IMR-90 (cell line): Measurements from ENCODE around the gene ITIH5. TPM values are rescaled to one million over a fixed set of nuclear protein-coding genes. Genes with fewer than 3 reads are reported as not detected.

Experiments
- ATAC-seq: fragments of 200-7000 bp; cut with Tn5 transposase; 2 replicates; pipeline ENCODE4 v1.9.1; 2020; ENCODE audit warnings: low read depth, mild to moderate bottlenecking, moderate library complexity
- BruUV-seq: library from RNA; stranded (reverse); fragments of 400-500 nt; replicated peaks from 2 replicates; lab custom pipeline; 2021; lab: Mats Ljungman, UMichigan
- CTCF ChIA-PET: fragments of 300-600 bp; formaldehyde crosslinking; extraction: SDS; loops from one replicate; lab custom pipeline; 2021; ENCODE audit warnings: antibody characterized with exemption; lab: Yijun Ruan, JAX
- POLR2A ChIA-PET: fragments of 300-600 bp; sonication (Branson Sonifier 250); formaldehyde crosslinking; loops from one replicate; lab custom pipeline; 2022; ENCODE audit warnings: antibody characterized with exemption; ENCODE audit not compliant: unreplicated experiment; lab: Charles Lee
- DNase-seq: peaks from one replicate; pipeline ENCODE4 v3.0.0; 2013
- H2AFZ ChIP-seq: replicated peaks from 2 replicates; pipeline ENCODE3; 2013; ENCODE audit warnings: low read length, mild to moderate bottlenecking; ENCODE audit not compliant: poor library complexity
- H2AK5ac ChIP-seq: 2 replicates; pipeline ENCODE4 v1.6.1; 2013; ENCODE audit warnings: low read depth, low read length, inconsistent platforms
- H2AK9ac ChIP-seq: replicated peaks from 2 replicates; pipeline ENCODE3; 2013; ENCODE audit warnings: mild to moderate bottlenecking, low read depth, low read length, moderate library complexity; ENCODE audit not compliant: poor library complexity
- H2BK120ac ChIP-seq: 2 replicates; pipeline ENCODE4 v1.6.1; 2013; ENCODE audit warnings: low read depth, low read length, inconsistent platforms
- H2BK15ac ChIP-seq: 3 replicates; pipeline ENCODE4 v1.6.1; 2013; ENCODE audit warnings: low read depth, low read length, inconsistent platforms
- H2BK20ac ChIP-seq: 2 replicates; pipeline ENCODE4 v1.6.1; 2013; ENCODE audit warnings: low read depth, mild to moderate bottlenecking, inconsistent platforms, low read length, moderate library complexity
- H2BK5ac ChIP-seq: 2 replicates; pipeline ENCODE4 v1.6.1; 2013; ENCODE audit warnings: mild to moderate bottlenecking, low read depth, low read length, inconsistent platforms; ENCODE audit not compliant: poor library complexity, severe bottlenecking
- H3K14ac ChIP-seq: replicated peaks from 2 replicates; pipeline ENCODE4 v1.6.1; 2013; ENCODE audit warnings: low read depth, low read length, inconsistent platforms
- H3K18ac ChIP-seq: 2 replicates; pipeline ENCODE4 v1.6.1; 2013; ENCODE audit warnings: low read depth, low read length, control low read depth
- H3K23ac ChIP-seq: 2 replicates; pipeline ENCODE4 v1.6.1; 2013; ENCODE audit warnings: low read depth, low read length, inconsistent platforms
- H3K27ac ChIP-seq: 2 replicates; pipeline ENCODE4 v1.5.1; 2013; ENCODE audit warnings: mild to moderate bottlenecking, control low read depth, low read length; ENCODE audit not compliant: insufficient read depth
- H3K27me3 ChIP-seq: 2 replicates; pipeline ENCODE4 v1.6.1; 2013; ENCODE audit warnings: low read length; ENCODE audit not compliant: control insufficient read depth, insufficient read depth
- H3K36me3 ChIP-seq: 2 replicates; pipeline ENCODE4 v1.6.1; 2013; ENCODE audit warnings: low read length, mixed read lengths; ENCODE audit not compliant: control insufficient read depth, insufficient read depth
- H3K4ac ChIP-seq: 2 replicates; pipeline ENCODE4 v1.6.1; 2013; ENCODE audit warnings: low read depth, low read length, inconsistent platforms
- H3K4me1 ChIP-seq: 2 replicates; pipeline ENCODE4 v1.6.1; 2013; ENCODE audit warnings: low read length, mixed read lengths; ENCODE audit not compliant: control insufficient read depth, insufficient read depth
- H3K4me2 ChIP-seq: 2 replicates; pipeline ENCODE4 v1.6.1; 2013; ENCODE audit warnings: low read depth, mild to moderate bottlenecking, control low read depth, low read length, moderate library complexity
- H3K4me3 ChIP-seq: 2 replicates; pipeline ENCODE4 v1.5.1; 2013; ENCODE audit warnings: low read depth, mild to moderate bottlenecking, control low read depth, low read length, moderate library complexity; ENCODE audit not compliant: insufficient read depth
- H3K56ac ChIP-seq: 2 replicates; pipeline ENCODE4 v1.6.1; 2013; ENCODE audit warnings: low read length, inconsistent platforms; ENCODE audit not compliant: insufficient read depth; ENCODE audit errors: extremely low read depth
- H3K79me1 ChIP-seq, 2 experiments: 2 replicates each; pipeline ENCODE4 v1.6.1; 2013; ENCODE audit warnings: low read length in 2 of 2, inconsistent platforms in 1 of 2, low read depth in 1 of 2
- H3K9ac ChIP-seq: 2 replicates; pipeline ENCODE4 v1.6.1; 2013; ENCODE audit warnings: low read depth, low read length, control low read depth
- H3K9me1 ChIP-seq: 2 replicates; pipeline ENCODE4 v1.6.1; 2013; ENCODE audit warnings: low read length, inconsistent platforms; ENCODE audit not compliant: insufficient read depth
- H3K9me3 ChIP-seq: 2 replicates; pipeline ENCODE4 v1.6.1; 2013; ENCODE audit warnings: low read length; ENCODE audit not compliant: control insufficient read depth, insufficient read depth
- H4K20me1 ChIP-seq: 2 replicates; pipeline ENCODE4 v1.6.1; 2013; ENCODE audit warnings: low read length, inconsistent platforms; ENCODE audit not compliant: insufficient read depth
- H4K5ac ChIP-seq: 2 replicates; pipeline ENCODE4 v1.6.1; 2013; ENCODE audit warnings: mild to moderate bottlenecking, low read depth, low read length, control low read depth
- H4K8ac ChIP-seq, 2 experiments: 2 replicates each; pipeline ENCODE4 v1.6.1; 2013; ENCODE audit warnings: low read depth in 2 of 2, low read length in 2 of 2, control low read depth in 1 of 2, inconsistent platforms in 1 of 2
- H4K91ac ChIP-seq: 2 replicates; pipeline ENCODE4 v1.6.1; 2013; ENCODE audit warnings: low read depth, low read length, inconsistent platforms; ENCODE audit not compliant: insufficient read depth
- CHD1 ChIP-seq: IDR thresholded peaks from 2 replicates; pipeline ENCODE4 v1.6.1; 2012; ENCODE audit warnings: low read depth, low read length, improper control_type of control experiment
- CTCF ChIP-seq: conservative IDR thresholded peaks from 2 replicates; pipeline ENCODE4 v1.5.1; 2012; ENCODE audit warnings: mild to moderate bottlenecking, low read depth, low read length, improper control_type of control experiment
- ELK1 ChIP-seq: fragments of 150-350 bp; IDR thresholded peaks from 2 replicates; pipeline ENCODE4 v1.6.1; 2016; ENCODE audit warnings: low read depth, mild to moderate bottlenecking, low read length, moderate library complexity, borderline replicate concordance
- MAZ ChIP-seq: IDR thresholded peaks from 2 replicates; pipeline ENCODE4 v1.6.1; 2012; ENCODE audit warnings: low read depth, mild to moderate bottlenecking, low read length, improper control_type of control experiment, moderate library complexity, borderline replicate concordance
- MXI1 ChIP-seq: IDR thresholded peaks from 2 replicates; pipeline ENCODE4 v1.6.1; 2012; ENCODE audit warnings: low read depth, mild to moderate bottlenecking, low read length, moderate library complexity, borderline replicate concordance
- NFE2L2 ChIP-seq: fragments of 150-350 bp; IDR thresholded peaks from 2 replicates; pipeline ENCODE4 v1.6.1; 2016; ENCODE audit warnings: low read depth, mild to moderate bottlenecking, low read length
- POLR2A ChIP-seq: IDR thresholded peaks from 2 replicates; pipeline ENCODE4 v1.6.1; 2012; ENCODE audit warnings: mild to moderate bottlenecking, low read depth, low read length
- RAD21 ChIP-seq: IDR thresholded peaks from 2 replicates; pipeline ENCODE4 v1.6.1; 2012; ENCODE audit warnings: low read length, improper control_type of control experiment
- RCOR1 ChIP-seq: IDR thresholded peaks from 2 replicates; pipeline ENCODE4 v1.6.1; 2012; ENCODE audit warnings: mild to moderate bottlenecking, low read length, improper control_type of control experiment; ENCODE audit not compliant: insufficient replicate concordance
- RFX5 ChIP-seq: IDR thresholded peaks from 2 replicates; pipeline ENCODE4 v1.8.0; 2012; ENCODE audit warnings: low read depth, mild to moderate bottlenecking, low read length, moderate library complexity
- USF2 ChIP-seq: fragments of 150-350 bp; IDR thresholded peaks from 2 replicates; pipeline ENCODE4 v1.6.1; 2017; ENCODE audit warnings: mild to moderate bottlenecking, antibody characterized with exemption, low read length, low read depth
- WGBS, 2 experiments: methylation state at CpG; one replicate each; pipeline versions ENCODE4 v1.1.5 to v1.1.7; 2013; ENCODE audit warnings: missing lambda C conversion rate in 2 of 2; ENCODE audit not compliant: insufficient read length in 1 of 2; ENCODE audit errors: extremely low coverage in 2 of 2; 5-methylcytosine and 5-hydroxymethylcytosine counted together
- dilution Hi-C: fragments of 300-500 bp; cut with HindIII; formaldehyde crosslinking; loops from one replicate; pipeline ENCODE4 v1.14.3; 2018; ENCODE audit warnings: low sequenced_read_pairs; ENCODE audit not compliant: unreplicated experiment
- in situ Hi-C: fragments of 300-500 bp; cut with MboI; formaldehyde crosslinking; loops from 3 replicates; pipeline ENCODE4 v1.14.3; 2019; ENCODE audit warnings: low sequenced_read_pairs, inconsistent platforms, mixed read lengths
- intact Hi-C: fragments of 100-400 bp; cut with micrococcal nuclease; formaldehyde crosslinking; loops from 2 replicates; pipeline ENCODE4 v1.10.0; 2022
- polyA plus RNA-seq, 3 experiments: library from polyadenylated mRNA; depleted of rRNA; stranded (reverse); fragments of >200 nt; gene quantifications; 2 replicates each; pipeline ENCODE4 v1.2.3, GENCODE V29; 2012; ENCODE audit warnings: low replicate concordance in 1 of 3
- total RNA-seq: library from RNA; depleted of rRNA; stranded (reverse); fragments of >200 nt; gene quantifications from 2 replicates; pipeline ENCODE4 v1.2.3, GENCODE V29; 2012

ITIH5 gene
- total and polyA plus RNA-seq, 2 of the 4 experiments (the other 2 are of a cell fraction): under 0.01 to 0.07 TPM

GRCh38 chr10:7533657-7534479 lies 132.9 kb downstream of the ITIH5 start:
- Histone ChIP-seq H3K27ac (no peak overlapping the region), H3K27me3 (no peaks in the 10 kb centered on the region; the same call in 1 of the 2 replicates), H3K23ac (no peak overlapping the region), H4K20me1 (no peaks in the 10 kb centered on the region), H3K36me3 (no peaks in the 10 kb centered on the region), H2BK15ac (no peak overlapping the region), H2AK5ac (no peak overlapping the region), H4K5ac (no peak overlapping the region), H3K9ac (no peak overlapping the region), H4K91ac (no peak overlapping the region), H2AK9ac (no peak overlapping the region), H3K14ac (no peak overlapping the region), H4K8ac (no peak overlapping the region), H3K4ac (no peak overlapping the region), H2BK5ac (no peak overlapping the region), H3K4me3 (no peak overlapping the region), H3K56ac (no peak overlapping the region), H3K9me3 (0 out of 2 replicates have a peak, but pooled peaks cover 1% of the 10 kb centered on the region), H3K79me1 (no peaks in the 10 kb centered on the region), H3K4me2 (no peak overlapping the region), H2BK20ac (no peak overlapping the region), H3K4me1 (no peaks in the 10 kb centered on the region), H2BK120ac (no peak overlapping the region), H3K18ac (no peak overlapping the region), H2AFZ (no peak overlapping the region), H3K9me1 (no peaks in the 10 kb centered on the region)
- in situ Hi-C loops: no loop called here
- dilution Hi-C loops: no loop called here
- no peak for DNase-seq
- BruUV-seq: no TSS peak
- intact Hi-C loops: no loop called here
- TF ChIP-seq RAD21 (no peak), RFX5 (no peak), POLR2A (no peak), CHD1 (no peak), MXI1 (no peak), CTCF (no peak), RCOR1 (no peak), NFE2L2 (no peak), USF2 (no peak), ELK1 (no peak), MAZ (no peak)
- POLR2A ChIA-PET: no interaction called here
- CTCF ChIA-PET: no interaction called here
- no CpG with 5 or more reads among the region's 7 CpGs for WGBS, 2 experiments
- ATAC-seq: no peak
